ENCODE measurements around the gene GNE. TPM values are rescaled to one million over a fixed set of nuclear protein-coding genes. Genes with fewer than 3 reads are reported as not detected.

GNE gene
- total and polyA plus RNA-seq, 10 of the 15 experiments (the other 5 are each of a cell fraction or from before 2014, with no cell fraction given), result 4.1 to 13.6 (median 10.7) TPM

DNA sequence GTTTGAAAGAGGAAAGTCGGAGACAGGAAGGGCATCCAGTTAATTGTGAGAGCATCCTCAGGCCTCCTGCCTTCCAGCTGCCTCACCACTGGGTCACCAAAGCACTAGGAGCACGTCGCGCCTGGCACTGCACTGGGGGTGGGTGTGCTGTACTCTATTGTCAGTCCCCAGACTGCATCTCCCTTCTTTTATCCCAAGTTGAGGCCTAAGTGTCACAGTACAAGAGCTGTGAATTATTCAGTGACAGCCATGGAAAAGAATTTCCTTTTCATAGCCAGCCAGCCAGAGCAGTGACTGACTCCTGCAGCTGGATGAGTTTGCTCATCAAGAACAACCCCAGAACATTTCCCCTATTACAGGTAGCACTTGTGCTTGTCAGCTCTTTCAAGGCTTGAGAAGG lies 51.2 kb downstream of the GNE start (continued):
- TF ChIP-seq, protein P1, sequence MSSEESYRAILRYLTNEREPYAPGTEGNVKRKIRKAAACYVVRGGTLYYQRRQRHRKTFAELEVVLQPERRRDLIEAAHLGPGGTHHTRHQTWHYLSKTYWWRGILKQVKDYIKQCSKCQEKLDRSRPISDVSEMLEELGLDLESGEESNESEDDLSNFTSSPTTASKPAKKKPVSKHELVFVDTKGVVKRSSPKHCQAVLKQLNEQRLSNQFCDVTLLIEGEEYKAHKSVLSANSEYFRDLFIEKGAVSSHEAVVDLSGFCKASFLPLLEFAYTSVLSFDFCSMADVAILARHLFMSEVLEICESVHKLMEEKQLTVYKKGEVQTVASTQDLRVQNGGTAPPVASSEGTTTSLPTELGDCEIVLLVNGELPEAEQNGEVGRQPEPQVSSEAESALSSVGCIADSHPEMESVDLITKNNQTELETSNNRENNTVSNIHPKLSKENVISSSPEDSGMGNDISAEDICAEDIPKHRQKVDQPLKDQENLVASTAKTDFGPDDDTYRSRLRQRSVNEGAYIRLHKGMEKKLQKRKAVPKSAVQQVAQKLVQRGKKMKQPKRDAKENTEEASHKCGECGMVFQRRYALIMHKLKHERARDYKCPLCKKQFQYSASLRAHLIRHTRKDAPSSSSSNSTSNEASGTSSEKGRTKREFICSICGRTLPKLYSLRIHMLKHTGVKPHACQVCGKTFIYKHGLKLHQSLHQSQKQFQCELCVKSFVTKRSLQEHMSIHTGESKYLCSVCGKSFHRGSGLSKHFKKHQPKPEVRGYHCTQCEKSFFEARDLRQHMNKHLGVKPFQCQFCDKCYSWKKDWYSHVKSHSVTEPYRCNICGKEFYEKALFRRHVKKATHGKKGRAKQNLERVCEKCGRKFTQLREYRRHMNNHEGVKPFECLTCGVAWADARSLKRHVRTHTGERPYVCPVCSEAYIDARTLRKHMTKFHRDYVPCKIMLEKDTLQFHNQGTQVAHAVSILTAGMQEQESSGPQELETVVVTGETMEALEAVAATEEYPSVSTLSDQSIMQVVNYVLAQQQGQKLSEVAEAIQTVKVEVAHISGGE (CRISPR knock-in tag; IDR thresholded peaks at IDR 0.05), result no peak
- TF ChIP-seq MAX (IDR thresholded peaks at IDR 0.05; ENCODE audit: low read depth, low read length) (no peak), EP300 (IDR thresholded peaks at IDR 0.05; ENCODE audit: borderline replicate concordance in 1 of 2, control insufficient read depth in 1 of 2, low read depth in 2 of 2, low read length in 2 of 2) (no peak), ZSCAN29 (IDR thresholded peaks at IDR 0.05) (no peak), SMAD1 (IDR thresholded peaks at IDR 0.05; ENCODE audit: low read depth, partially characterized antibody) (no peak)
- TF ChIP-seq, protein P2, sequence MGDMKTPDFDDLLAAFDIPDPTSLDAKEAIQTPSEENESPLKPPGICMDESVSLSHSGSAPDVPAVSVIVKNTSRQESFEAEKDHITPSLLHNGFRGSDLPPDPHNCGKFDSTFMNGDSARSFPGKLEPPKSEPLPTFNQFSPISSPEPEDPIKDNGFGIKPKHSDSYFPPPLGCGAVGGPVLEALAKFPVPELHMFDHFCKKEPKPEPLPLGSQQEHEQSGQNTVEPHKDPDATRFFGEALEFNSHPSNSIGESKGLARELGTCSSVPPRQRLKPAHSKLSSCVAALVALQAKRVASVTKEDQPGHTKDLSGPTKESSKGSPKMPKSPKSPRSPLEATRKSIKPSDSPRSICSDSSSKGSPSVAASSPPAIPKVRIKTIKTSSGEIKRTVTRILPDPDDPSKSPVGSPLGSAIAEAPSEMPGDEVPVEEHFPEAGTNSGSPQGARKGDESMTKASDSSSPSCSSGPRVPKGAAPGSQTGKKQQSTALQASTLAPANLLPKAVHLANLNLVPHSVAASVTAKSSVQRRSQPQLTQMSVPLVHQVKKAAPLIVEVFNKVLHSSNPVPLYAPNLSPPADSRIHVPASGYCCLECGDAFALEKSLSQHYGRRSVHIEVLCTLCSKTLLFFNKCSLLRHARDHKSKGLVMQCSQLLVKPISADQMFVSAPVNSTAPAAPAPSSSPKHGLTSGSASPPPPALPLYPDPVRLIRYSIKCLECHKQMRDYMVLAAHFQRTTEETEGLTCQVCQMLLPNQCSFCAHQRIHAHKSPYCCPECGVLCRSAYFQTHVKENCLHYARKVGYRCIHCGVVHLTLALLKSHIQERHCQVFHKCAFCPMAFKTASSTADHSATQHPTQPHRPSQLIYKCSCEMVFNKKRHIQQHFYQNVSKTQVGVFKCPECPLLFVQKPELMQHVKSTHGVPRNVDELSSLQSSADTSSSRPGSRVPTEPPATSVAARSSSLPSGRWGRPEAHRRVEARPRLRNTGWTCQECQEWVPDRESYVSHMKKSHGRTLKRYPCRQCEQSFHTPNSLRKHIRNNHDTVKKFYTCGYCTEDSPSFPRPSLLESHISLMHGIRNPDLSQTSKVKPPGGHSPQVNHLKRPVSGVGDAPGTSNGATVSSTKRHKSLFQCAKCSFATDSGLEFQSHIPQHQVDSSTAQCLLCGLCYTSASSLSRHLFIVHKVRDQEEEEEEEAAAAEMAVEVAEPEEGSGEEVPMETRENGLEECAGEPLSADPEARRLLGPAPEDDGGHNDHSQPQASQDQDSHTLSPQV (IDR thresholded peaks at IDR 0.05), result no peak

Data from GM12878 (cell line).